ENCODE data around the gene SLC5A8.

Gene SLC5A8, protein sequence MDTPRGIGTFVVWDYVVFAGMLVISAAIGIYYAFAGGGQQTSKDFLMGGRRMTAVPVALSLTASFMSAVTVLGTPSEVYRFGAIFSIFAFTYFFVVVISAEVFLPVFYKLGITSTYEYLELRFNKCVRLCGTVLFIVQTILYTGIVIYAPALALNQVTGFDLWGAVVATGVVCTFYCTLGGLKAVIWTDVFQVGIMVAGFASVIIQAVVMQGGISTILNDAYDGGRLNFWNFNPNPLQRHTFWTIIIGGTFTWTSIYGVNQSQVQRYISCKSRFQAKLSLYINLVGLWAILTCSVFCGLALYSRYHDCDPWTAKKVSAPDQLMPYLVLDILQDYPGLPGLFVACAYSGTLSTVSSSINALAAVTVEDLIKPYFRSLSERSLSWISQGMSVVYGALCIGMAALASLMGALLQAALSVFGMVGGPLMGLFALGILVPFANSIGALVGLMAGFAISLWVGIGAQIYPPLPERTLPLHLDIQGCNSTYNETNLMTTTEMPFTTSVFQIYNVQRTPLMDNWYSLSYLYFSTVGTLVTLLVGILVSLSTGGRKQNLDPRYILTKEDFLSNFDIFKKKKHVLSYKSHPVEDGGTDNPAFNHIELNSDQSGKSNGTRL

DNA sequence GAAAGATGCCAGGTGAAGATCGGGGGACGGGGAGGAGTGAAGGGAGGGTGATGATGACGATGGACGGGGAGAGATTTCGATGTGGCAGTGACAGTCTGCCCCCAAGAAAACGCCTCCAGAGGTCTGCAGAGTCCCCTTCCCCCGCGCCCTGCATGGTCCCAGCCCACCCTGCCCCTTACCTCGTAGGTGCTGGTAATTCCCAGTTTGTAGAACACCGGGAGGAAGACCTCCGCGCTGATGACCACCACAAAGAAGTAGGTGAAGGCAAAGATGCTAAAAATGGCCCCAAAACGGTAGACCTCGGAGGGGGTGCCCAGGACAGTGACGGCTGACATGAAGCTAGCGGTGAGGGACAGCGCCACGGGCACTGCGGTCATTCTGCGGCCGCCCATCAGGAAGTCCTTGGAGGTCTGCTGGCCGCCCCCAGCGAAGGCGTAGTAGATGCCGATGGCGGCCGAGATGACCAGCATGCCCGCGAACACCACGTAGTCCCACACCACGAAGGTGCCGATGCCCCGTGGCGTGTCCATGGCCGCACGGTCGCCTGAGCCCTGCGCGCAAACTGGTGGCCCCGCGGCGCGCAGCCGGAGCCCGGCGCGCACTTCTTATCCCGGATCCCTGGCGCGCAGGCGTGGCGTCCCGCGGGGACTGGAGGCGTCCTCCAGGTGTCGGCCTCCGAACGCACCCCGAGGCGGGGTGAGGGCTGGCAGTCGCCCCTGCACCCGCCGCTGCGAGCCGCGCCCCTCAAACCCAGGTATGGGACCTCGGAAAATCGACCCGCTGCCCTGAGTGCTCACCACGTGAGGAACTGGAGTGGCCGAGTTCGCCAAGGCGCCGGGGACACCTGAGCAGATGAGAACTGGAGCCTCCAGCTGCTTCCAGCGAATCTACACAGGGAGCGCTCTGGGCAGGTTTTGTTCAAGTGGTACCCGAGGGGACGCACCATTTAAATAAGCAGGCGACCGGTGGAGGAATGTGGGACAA, at the start of gene SLC5A8:
Gene SLC5A8, minus strand, starts transcription at position 920 of the 984 bp plus-strand sequence. Its CDS starts 390 bp downstream, at position 530.
- ChIA-PET POLR2A (no interaction called here), CTCF (no interaction called here)
- no peak for TF ChIP-seq CTCF (IDR thresholded peaks at IDR 0.05; ENCODE audit: insufficient read depth, low read length, missing control alignments)
- DNase-seq (ENCODE audit: low read depth, low spot score) = no peak
- H3K4me3 ChIP-seq (ENCODE audit: low read depth, low read length) = no peak within 1 kb of the TSS

DNA sequence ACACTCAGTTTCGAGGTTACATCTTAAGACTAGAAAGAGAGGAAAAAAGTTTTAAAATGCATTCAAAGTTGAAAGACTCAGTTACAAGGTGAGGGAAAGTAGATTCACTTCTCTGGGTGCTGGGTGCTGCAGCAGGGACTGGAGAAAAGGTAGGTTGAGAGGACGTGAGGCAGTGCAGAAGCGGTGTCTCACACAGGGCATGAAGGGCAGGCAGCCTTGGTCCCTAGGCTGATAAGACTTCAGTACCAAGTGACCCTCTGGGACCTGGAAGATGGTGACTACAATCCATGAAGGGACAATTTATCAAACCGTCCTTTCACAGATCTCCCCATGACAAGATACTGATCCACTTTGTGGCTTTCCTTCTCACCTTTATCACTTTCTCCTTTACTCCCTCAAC, 47.3 kb upstream of the SLC5A8 start:
- ChIA-PET CTCF (no interaction called here), POLR2A (no interaction called here)
- no peak for DNase-seq (ENCODE audit: low read depth, low spot score)
- TF ChIP-seq CTCF (IDR thresholded peaks at IDR 0.05; ENCODE audit: insufficient read depth, low read length, missing control alignments) = no peak
- no peak overlapping the region for H3K4me3 ChIP-seq (ENCODE audit: low read depth, low read length)

DNA sequence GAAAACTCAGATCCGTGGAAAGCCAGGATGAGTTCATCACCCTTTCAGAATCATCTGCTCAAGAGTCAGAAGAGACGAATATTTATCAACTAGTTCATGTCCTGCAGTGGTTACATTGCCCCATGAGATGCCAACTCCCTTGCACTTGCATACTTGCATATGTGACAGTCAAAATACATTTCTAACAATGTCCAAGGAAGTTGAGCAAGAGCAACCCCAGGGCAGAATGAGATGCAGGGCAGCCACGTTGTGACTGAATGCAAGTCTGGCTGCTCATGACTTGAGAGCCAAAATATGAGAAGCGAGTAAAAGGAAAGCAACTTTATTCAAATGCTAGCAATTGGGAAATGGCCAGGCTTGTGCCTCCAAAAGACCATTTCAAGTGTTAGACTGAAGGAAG, 46.2 kb upstream of the SLC5A8 start:
- TF ChIP-seq CTCF (IDR thresholded peaks at IDR 0.05; ENCODE audit: insufficient read depth, low read length, missing control alignments) = no peak
- ChIA-PET POLR2A (no interaction called here), CTCF (no interaction called here)
- H3K4me3 ChIP-seq (ENCODE audit: low read depth, low read length) = no peak overlapping the region
- DNase-seq (ENCODE audit: low read depth, low spot score) = no peak

DNA sequence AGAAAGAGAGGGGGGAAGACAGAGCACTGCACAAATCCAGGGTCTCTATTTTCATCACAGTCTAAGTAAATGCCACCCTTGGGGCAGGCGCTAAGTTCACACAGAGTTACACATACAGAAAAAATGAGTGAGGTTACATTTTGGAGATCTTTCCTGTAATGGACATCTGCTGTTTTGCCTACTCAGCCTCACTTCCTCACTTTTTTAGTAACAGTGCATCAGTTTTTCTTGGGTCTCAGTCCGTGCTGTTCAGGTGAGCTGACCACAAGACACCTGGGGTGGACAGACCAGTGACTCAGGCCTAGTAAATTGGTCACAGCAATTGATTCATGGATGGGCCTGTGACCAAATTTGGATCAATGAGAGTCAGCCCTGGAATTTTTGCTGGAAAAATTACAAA, 33.6 kb upstream of the SLC5A8 start:
- ChIA-PET CTCF (no interaction called here), POLR2A (no interaction called here)
- no peak for TF ChIP-seq CTCF (IDR thresholded peaks at IDR 0.05; ENCODE audit: insufficient read depth, low read length, missing control alignments)
- DNase-seq (ENCODE audit: low read depth, low spot score) = no peak
- no peak overlapping the region for H3K4me3 ChIP-seq (ENCODE audit: low read depth, low read length)

GRCh38 chr12:101243074-101243473, 33.0 kb upstream of the SLC5A8 start:
- ChIA-PET POLR2A (no interaction called here), CTCF (no interaction called here)
- TF ChIP-seq CTCF (IDR thresholded peaks at IDR 0.05; ENCODE audit: insufficient read depth, low read length, missing control alignments) = no peak
- no peak overlapping the region for H3K4me3 ChIP-seq (ENCODE audit: low read depth, low read length)
- no peak for DNase-seq (ENCODE audit: low read depth, low spot score)

Data from AG04449 (cell line).